ENCODE data around the gene NCAM2.

GRCh38 chr21:21415741-21416140 lies 417.5 kb downstream of the NCAM2 start:
- TF ChIP-seq GATA2 (IDR thresholded peaks at IDR 0.05; ENCODE audit: low read depth, low read length) (no peak), GATA3 (IDR thresholded peaks at IDR 0.05; ENCODE audit: low read depth, low read length) (no peak)

All from SH-SY5Y (cell line).